ENCODE data around the gene LRRC56.

LRRC56 gene

DNA sequence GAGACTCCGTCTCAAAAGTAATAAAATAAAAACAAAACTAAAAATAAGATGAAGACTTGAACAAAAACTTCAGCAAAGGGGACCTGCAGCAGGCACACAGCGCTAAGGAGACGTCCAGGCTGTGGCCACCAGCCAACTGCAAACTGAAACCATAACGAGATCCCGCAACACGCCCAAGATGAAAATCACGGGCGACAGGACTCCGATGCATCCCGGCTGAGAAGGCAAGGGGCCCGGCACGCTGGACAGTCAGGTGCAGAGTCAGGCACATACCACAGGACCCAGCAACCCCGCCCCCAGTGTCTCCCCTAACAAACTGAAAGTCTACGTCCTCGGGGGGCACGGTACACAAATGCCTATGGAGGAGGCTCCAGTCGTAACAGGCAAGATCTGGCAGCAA is 11.1 kb upstream of the LRRC56 start:
- DNase-seq: no peak

- no peak for DNase-seq
Observed at GRCh38 chr11:528166-528814, 9.0 kb upstream of the LRRC56 start.

DNA sequence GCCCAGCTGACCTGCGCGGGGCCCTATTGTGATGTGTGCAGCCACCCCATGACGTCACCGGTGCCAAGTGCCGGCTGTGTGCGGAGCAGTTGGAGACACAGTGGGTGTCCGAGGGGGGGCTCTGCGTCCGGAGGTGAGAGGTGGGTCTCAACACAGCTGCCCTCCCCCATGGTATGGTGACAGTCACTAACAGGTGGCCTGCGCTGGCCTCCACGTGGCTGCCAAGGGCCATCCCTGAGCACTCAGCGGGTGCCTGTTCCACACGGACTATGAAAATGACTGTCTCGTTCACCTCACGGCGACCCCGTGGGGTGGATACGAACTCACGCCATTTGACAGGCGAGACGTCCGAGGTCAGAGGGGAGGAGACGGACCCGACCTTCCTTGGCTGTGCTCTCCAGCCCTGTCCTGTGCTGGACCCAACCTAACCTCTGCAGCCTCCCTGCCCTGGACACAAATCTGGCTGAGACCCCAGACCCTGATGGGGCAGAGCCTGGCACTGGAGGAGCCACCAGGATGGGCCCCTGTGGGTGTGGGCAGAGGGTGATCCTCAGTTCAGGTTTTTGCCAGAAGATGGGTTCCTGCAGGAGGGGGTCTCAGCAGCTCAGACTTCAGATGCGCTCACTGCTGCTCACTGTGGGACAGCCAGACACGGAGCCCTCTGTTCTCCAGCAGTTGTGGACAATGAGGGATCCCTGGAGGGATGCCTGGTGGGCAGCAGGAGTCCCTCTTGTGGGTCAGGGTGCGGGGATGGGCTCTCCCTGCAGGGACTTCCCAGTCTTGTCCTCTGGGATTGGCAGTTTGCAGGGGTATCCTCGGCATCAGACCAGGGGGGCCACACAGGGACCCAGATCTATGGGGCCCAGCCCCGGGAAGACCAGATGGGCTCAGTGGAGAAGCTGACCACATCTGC is 8.3 kb upstream of the LRRC56 start:
- no peak for DNase-seq

DNA sequence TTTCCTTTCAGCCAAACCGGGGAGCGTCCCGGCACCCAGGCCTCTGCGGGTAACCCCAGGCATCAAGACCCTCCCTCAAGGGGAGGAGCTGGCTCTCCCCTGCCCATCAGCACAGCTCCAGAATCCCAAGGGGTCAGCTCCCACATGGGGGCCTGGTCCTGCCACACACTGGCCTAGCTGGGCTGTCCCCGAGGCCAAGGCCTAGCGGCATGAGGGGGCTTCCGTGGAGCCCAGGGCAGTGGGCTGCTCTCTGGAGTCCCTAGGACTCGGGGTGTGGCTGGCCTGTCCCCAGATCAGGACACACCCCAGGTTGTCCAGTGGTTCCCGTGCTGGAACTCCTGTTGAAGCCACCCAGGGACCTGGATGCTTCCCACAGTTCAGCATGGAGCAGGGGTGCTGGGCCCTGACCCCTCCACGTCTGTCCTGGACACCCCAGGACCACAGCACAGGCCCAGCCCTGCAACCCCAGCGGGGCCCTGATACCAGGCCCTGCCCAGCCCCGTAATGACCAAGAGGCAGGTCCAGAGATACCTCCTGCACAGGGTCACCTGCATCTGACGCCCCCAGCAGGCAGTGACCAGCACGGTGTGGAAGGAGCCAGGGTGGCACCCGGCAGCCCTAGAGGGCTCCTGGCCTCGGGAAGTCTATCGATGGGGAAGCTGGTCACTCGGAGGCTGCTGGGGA is 7.5 kb upstream of the LRRC56 start:
- no peak for DNase-seq

DNA sequence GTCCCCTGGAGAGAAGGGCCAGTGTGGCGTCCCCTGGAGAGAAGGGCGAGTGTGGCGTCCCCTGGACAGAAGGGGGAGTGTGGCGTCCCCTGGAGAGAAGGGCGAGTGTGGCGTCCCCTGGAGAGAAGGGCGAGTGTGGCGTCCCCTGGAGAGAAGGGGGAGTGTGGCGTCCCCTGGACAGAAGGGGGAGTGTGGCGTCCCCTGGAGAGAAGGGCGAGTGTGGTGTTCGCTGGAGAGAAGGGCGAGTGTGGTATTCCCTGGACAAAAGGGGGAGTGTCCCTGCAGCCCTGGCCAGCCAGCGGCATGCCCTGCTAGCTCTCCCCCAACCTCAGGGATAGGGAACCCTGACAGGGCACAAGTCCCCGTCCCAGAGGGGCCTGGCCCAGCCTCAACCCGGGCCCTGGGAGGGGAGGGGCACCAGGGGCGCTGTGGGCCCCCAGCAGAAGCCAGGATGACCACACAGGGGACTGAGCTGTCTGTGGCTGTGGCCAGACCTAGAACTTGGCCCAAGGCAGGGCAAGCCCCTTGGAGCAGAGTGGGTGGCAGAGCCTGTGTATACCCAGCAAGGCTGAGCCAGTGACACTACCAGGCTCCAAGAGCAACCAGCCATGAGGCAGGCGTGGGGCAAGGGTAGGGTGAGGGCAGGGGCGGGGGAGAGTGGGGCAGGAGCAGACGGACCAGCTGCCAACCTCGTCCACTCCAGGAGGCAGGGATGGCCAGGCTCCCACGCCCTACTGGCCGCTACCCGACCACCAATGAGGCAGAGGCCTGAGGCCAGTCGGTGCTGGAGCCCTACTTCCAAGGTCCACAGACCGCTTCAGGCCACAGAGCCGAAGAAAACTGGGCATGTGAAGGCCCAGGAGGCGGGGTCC is 6.1 kb upstream of the LRRC56 start:
- DNase-seq: no peak

- no peak for DNase-seq
Observed at GRCh38 chr11:531919-532526, 5.3 kb upstream of the LRRC56 start.

GRCh38 chr11:532527-532985 is 4.8 kb upstream of the LRRC56 start:
- DNase-seq: no peak

- no peak for DNase-seq
Observed at GRCh38 chr11:532986-533585, 4.2 kb upstream of the LRRC56 start.

DNA sequence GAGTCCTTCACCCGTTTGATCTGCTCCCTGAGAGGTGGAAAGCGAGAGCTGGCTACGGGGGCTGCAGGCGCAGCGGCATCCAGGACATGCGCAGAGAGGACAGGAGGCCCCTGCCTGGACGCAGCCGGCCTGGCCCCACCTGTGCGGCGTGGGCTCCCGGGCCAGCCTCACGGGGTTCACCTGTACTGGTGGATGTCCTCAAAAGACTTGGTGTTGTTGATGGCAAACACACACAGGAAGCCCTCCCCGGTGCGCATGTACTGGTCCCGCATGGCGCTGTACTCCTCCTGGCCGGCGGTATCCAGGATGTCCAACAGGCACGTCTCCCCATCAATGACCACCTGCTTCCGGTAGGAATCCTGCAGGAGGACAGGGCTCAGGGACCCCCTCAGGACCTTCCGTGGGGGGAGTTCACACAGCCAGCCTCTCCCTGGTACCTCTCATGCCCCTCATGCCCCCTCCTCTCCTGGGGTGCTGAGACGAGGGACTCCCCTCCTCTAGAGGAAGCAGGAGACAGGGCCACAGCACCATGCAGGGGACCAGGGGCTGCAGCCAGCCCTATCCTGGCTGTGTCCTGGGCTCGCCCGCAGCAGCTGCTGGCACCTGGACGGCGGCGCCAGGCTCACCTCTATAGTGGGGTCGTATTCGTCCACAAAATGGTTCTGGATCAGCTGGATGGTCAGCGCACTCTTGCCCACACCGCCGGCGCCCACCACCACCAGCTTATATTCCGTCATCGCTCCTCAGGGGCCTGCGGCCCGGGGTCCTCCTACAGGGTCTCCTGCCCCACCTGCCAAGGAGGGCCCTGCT is 3.5 kb upstream of the LRRC56 start:
- no peak for DNase-seq

GRCh38 chr11:534396-535209 is 2.7 kb upstream of the LRRC56 start:
- peak; percentile 78 for DNase-seq

DNA sequence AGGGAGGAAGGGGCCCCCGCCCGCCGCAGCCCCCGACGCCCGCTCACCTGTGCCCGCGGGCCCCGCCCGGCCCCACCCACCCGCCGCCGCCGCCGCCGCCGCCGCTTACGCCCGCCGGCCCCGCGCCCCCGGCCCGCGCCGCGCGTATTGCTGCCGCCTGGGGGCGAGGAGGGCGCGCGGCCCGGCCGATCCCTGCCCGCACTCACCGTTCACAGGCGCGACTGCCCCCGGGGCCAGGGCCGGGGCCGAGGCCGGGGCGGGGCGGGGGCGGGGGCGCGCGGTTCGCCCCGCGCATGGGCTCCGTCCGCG is 2.2 kb upstream of the LRRC56 start:
- no peak for DNase-seq

DNA sequence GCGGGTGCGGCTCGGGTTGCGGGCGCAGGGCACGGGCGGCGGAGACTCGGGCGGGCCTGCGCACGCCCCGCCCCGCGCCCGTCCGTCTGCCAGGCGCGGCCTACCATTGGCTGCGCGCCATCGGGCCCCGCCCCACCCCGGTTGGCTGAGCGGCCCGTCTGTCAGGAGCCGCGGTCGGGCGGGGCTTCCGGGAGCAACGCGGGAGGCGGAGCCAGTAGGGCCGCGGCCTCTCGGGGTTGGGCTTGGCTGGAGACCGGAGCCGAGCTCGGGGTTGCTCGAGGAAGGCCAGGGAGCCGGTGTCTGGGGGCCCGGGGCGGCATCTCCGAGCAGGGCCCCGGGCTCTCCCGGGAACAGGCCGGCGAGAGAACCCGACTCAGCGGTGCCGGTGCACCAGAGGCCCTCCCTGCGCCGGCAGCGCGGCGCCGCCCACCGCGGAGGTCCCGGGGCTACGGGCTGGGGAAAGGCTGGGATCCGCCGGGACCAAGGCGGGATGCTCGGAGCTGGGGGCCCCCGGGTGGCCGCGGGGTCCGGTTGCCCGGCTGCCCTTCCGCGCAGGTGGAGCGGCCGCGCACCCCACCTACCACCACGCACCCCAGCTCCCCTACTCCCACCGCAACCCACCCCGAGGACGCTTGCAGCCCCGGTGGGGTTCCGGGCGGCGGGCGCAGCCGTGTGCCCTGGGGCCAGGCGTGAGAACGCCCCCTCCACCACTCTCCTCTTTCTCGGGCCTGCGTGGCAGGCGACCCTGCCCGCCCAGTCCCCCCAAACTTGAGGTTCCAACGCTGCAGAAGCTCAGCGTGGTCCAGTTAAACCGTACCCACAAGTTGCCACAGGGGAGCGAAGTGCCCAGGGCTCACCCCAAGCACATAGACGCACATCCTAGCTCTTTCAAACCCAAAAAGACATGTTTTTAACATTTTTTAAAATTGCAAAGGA is 1.5 kb upstream of the LRRC56 start, which contains the start of gene HRAS:
Gene HRAS, minus strand, starts transcription at position 58 of the 936 bp plus-strand sequence.
- peak; percentile 100 for DNase-seq

DNA sequence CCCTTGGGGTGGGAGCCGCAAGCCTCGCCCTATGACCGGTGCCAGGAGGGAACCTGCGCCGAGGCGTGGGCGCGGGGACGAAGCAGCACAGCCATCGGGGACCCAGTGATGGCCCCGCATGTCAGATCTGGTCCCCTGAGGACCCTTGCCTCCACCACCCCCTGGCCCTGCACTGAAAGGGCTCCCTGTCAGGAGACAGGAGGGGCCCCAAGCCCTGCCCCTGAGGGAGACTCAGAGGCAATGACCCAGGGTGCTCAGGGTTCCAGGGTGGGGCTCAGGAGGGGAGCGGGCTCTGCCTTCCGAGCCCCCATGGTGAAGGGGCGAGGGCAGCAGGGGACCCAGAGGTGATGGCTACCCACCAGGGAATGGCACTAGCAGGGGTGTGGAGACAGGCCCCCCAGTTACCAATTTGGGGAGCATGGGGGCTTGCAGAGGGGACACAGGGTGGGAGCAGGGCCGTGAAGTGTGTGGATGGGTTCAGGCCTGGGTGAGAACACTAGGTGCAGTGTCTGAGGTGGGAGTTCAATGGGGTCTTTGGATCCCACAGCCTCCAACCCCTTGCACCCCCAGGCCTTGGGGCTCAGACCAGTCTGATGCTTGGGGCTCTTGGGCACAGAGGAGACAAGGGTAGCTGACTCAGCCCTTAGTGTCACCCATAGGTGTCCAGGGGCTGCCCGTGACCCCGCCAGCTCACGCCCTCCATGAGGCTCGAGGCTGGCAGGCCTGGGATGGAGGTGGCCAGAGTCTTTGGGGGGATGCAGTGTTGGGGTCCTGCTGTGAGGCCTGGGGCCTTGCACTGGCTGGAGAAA is 499 bp downstream of the LRRC56 start:
- DNase-seq: peak; percentile 53

DNA sequence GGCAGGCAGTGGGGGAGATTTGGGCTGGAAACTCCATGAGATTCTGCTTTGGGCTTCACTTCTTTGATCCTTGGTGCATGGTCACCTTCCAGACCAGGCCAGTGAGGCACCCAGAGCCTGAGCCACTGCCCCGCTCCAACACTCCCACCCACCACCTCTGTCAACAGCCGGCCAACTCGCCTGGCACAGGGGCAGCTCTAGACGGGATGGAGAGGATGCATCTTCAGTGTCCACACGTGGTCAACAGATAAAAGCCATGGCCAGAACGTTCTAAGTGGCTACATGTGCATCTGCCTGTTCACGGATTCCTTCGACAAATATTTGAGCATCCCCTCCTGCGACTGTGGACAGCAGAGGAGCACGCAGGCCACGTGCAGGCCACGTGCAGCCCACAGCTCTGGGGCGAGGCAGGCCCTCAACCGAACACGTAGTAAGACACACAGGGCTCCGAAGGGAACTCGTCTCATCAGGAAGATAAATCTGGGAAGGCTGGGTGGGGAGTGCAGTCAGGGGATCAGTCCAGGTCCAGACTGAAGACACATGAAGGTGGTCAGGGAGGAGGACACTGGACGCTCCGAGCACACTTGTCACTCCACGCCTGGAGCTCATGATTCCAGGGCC is 1.2 kb downstream of the LRRC56 start:
- DNase-seq: no peak

GRCh38 chr11:539971-540481 is 2.7 kb downstream of the LRRC56 start:
- DNase-seq: no peak

GRCh38 chr11:540583-541432 is 3.5 kb downstream of the LRRC56 start:
- no peak for DNase-seq

All from 8988T (cell line).